Small intestine (tissue), 7 donors: Measurements from ENCODE around the gene SEMA4D. TPM values are rescaled to one million over a fixed set of nuclear protein-coding genes. Genes with fewer than 3 reads are reported as not detected.
"Not testable (repeated sequence)": the region's sequence is repeated elsewhere in the genome, so short reads cannot be mapped to it uniquely, and the experiment has no call there.

Source experiments
- DNase-seq, 2 donors: peaks; one replicate each; pipeline versions ENCODE4 v3.0.0 to v3.0.0-alpha.2; 2013
- FAIRE-seq: peaks from 2 replicates; lab custom pipeline; 2012; peaks lifted over from hg19 to GRCh38; lab: Jason Lieb, UNC
- H3K27ac ChIP-seq, 3 donors: one replicate each; pipeline ENCODE4 v1.5.1; 2013; ENCODE audit warnings: low read length in 2 of 3, mild to moderate bottlenecking in 2 of 3, control low read depth in 1 of 3, inconsistent platforms in 1 of 3, low read depth in 1 of 3, moderate library complexity in 1 of 3
- H3K27me3 ChIP-seq, 3 donors: one replicate each; pipeline ENCODE4 v1.6.1; 2013; ENCODE audit warnings: low read length in 3 of 3, inconsistent platforms in 1 of 3; ENCODE audit not compliant: control insufficient read depth in 3 of 3, insufficient read depth in 3 of 3
- H3K36me3 ChIP-seq, 3 donors: one replicate each; pipeline ENCODE4 v1.6.1; 2013; ENCODE audit warnings: low read length in 3 of 3, inconsistent platforms in 1 of 3, low read depth in 1 of 3, mild to moderate bottlenecking in 1 of 3, moderate library complexity in 1 of 3; ENCODE audit not compliant: control insufficient read depth in 3 of 3, insufficient read depth in 2 of 3
- H3K4me1 ChIP-seq, 3 donors: one replicate each; pipeline ENCODE4 v1.6.1; 2013; ENCODE audit warnings: low read length in 2 of 3, inconsistent platforms in 1 of 3, low read depth in 1 of 3, mild to moderate bottlenecking in 1 of 3, moderate library complexity in 1 of 3; ENCODE audit not compliant: control insufficient read depth in 3 of 3, insufficient read depth in 2 of 3
- H3K4me3 ChIP-seq, 3 donors: one replicate each; pipeline ENCODE4 v1.5.1; 2013; ENCODE audit warnings: low read length in 3 of 3, control low read depth in 1 of 3, inconsistent platforms in 1 of 3, low read depth in 1 of 3, mild to moderate bottlenecking in 1 of 3, moderate library complexity in 1 of 3
- H3K9me3 ChIP-seq, 2 donors: one replicate each; pipeline ENCODE4 v1.6.1; 2013; ENCODE audit warnings: low read depth in 1 of 2, low read length in 1 of 2; ENCODE audit not compliant: control insufficient read depth in 2 of 2, insufficient read depth in 1 of 2
- WGBS, 3 donors: extraction: QIAGEN DNeasy Blood & Tissue Kit; methylation state at CpG; one replicate each; pipeline ENCODE4 v1.1.7; 2013; 5-methylcytosine and 5-hydroxymethylcytosine counted together
- polyA plus RNA-seq, 4 donors: library from polyadenylated mRNA; stranded (reverse) in 3 of 4; unstranded in 1 of 4; fragments of 200-250 nt in 3 of 4; fragments of 120-200 nt in 1 of 4; gene quantifications; one replicate each; pipeline versions ENCODE4 v1.2.1 to v1.2.3, GENCODE V29; 2013
- donor health status: healthy with polysubstance abuse.
- donor health status: control.
- donor health status: control.
- donor health status: Bipolar disorder and iron deficiency.
- donor health status: healthy.

The SEMA4D gene
- polyA plus RNA-seq, 4 donors, result 0.67 to 29.7 (median 6.7) TPM

DNA sequence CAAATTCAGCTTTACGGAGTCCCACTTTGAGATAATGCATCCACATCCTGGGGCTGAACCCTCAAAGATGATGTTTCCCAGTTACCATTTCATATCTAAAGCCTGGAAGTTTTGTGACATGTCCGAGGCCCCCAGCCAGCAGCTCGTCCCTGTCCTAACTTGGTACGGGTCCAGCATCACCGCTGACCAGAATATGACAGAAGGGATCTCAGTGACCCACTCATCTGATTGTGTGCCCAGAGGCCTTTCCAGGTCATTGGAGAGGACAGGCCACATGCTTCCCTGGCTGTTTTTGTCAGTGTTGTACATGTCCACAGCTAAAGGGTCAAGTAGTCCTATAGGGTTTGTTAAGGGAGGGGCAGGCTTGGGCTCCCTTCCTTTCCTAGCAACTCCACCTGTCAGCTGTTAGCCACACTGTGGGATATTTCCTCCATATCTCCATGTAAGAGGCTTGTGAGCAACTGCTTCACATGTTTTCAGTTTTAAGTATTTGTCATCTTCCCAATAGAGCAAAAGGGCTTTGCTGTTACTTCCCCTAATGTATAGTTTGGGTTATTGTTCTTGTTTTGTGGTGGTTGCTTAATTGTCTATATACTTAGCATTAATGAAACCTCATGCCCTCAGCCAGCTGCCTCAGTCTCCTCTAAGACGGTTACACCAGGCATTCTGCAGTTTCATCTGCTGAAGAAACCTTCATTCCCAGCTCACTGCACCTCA lies 146.2 kb downstream of the SEMA4D start:
- Histone ChIP-seq H3K27me3 (no peaks in the 10 kb centered on the region), H3K4me3 (no peak overlapping the region), H3K9me3 (no peaks in the 10 kb centered on the region), H3K4me1 (peaks cover 0 to 5% (median 0%) of the 10 kb centered on the region in 3 donors), H3K36me3 (peaks cover 26 to 79% (median 48%) of the 10 kb centered on the region in 3 donors), H3K27ac (peak overlapping the region in 1 of 3 donors; percentile 56)
- FAIRE-seq (no peak), DNase-seq (no peak)
- 95 to 96% (median 95%) methylated on average over 6 of the region's 6 CpGs for WGBS, 3 donors

- no peak overlapping the region for H3K27ac ChIP-seq
- DNase-seq (no peak), FAIRE-seq (no peak)
- 60 to 81% (median 68%) methylated on average over 2 of the region's 2 CpGs for WGBS, 3 donors
- H3K4me3 ChIP-seq, result no peak overlapping the region
- H3K27me3 ChIP-seq, result no peaks in the 10 kb centered on the region
- peaks cover 0 to 5% (median 0%) of the 10 kb centered on the region in 3 donors for H3K4me1 ChIP-seq
- H3K9me3 ChIP-seq, result no peaks in the 10 kb centered on the region
- H3K36me3 ChIP-seq, result peaks cover 24 to 80% (median 50%) of the 10 kb centered on the region in 3 donors
These were observed 146.8 kb downstream of the SEMA4D start for GRCh38 chr9:89350988-89351557.

GRCh38 chr9:89349607-89350006 lies 148.3 kb downstream of the SEMA4D start:
- H3K27me3 ChIP-seq, result no peaks in the 10 kb centered on the region
- no peak for DNase-seq
- peaks cover 20 to 81% (median 45%) of the 10 kb centered on the region in 3 donors for H3K36me3 ChIP-seq
- H3K27ac ChIP-seq, result no peak overlapping the region
- H3K9me3 ChIP-seq, result no peaks in the 10 kb centered on the region
- WGBS, 3 donors, result 93 to 95% (median 95%) methylated on average over 6 of the region's 6 CpGs
- no peak overlapping the region for H3K4me3 ChIP-seq
- no peak for FAIRE-seq
- peaks cover 0 to 5% (median 0%) of the 10 kb centered on the region in 3 donors for H3K4me1 ChIP-seq

- no peaks in the 10 kb centered on the region for H3K27me3 ChIP-seq
- no peak for FAIRE-seq
These were observed 150.3 kb downstream of the SEMA4D start for GRCh38 chr9:89347651-89348050.

DNA sequence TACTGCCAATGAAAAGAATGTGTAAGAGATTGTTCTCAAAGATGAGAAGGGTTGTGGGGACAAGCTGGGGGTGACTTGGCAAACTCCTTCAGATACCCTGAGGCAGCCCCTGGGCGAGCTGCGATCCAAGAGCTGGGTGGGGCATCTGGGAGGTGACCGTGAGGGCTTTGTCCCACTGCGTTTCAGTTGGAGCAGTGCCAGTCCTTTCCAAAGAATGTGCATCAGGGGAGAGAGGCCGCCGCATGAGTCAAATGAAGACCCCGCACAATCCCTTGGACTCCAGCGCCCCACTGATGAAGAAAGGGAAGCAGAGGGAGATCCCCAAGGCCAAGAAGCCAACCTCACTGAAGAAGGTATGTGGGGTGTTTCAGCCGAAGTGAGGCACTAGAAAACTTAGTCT lies 151.2 kb downstream of the SEMA4D start:
- Histone ChIP-seq H3K9me3 (no peaks in the 10 kb centered on the region), H3K36me3 (peaks cover 18 to 60% (median 42%) of the 10 kb centered on the region in 3 donors), H3K4me1 (no peaks in the 10 kb centered on the region), H3K27me3 (no peaks in the 10 kb centered on the region), H3K4me3 (no peak overlapping the region), H3K27ac (no peak overlapping the region)
- no peak for FAIRE-seq
- 91 to 93% (median 91%) methylated on average over 9 of the region's 9 CpGs for WGBS, 3 donors
- no peak for DNase-seq

More at GRCh38 chr9:89347651-89348050, 150.3 kb downstream of the SEMA4D start:
- Histone ChIP-seq H3K9me3 (no peaks in the 10 kb centered on the region), H3K4me3 (no peak overlapping the region), H3K36me3 (peaks cover 14 to 68% (median 41%) of the 10 kb centered on the region in 3 donors), H3K4me1 (peaks cover 0 to 5% (median 0%) of the 10 kb centered on the region in 3 donors), H3K27ac (no peak overlapping the region)
- 92 to 100% (median 96%) methylated on average over 5 of the region's 5 CpGs for WGBS, 3 donors
- no peak for DNase-seq

- WGBS, 3 donors, result 90 to 98% (median 94%) methylated on average over 5 of the region's 5 CpGs
- no peak overlapping the region for H3K4me3 ChIP-seq
- no peak for FAIRE-seq
- H3K36me3 ChIP-seq, result peaks cover 20 to 52% (median 34%) of the 10 kb centered on the region in 3 donors
- H3K9me3 ChIP-seq, result no peaks in the 10 kb centered on the region
- DNase-seq, result no peak
- H3K27me3 ChIP-seq, result no peaks in the 10 kb centered on the region
- no peak overlapping the region for H3K27ac ChIP-seq
- H3K4me1 ChIP-seq, result no peaks in the 10 kb centered on the region
These were observed 152.4 kb downstream of the SEMA4D start for GRCh38 chr9:89345476-89345875.

GRCh38 chr9:89343812-89344211 lies 154.1 kb downstream of the SEMA4D start:
- not testable (repeated sequence) for FAIRE-seq, H3K4me3 ChIP-seq, H3K4me1 ChIP-seq, H3K27me3 ChIP-seq, H3K9me3 ChIP-seq, DNase-seq, H3K27ac ChIP-seq
- 86 to 96% (median 87%) methylated on average over 7 of the region's 7 CpGs for WGBS, 3 donors
- peaks cover 14 to 42% (median 33%) of the 10 kb centered on the region in 3 donors for H3K36me3 ChIP-seq

DNA sequence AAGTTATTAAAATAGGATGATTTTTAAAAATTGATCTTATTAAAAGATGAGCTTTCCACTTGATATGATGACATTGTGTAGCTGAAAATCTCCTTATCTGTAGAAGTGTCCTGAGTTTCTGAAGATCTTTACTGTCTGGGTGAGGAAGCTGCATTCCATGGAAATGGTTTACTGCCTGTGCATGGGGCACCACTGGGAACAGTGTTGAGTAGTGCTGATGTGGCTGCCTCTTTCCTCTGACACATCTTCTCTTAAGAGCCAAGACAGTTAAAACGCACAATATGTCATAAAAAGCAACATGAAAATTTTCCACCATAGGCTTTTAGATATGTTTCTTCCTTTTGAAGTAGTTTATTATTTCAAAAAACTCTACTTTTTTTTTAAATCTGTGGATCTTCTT lies 155.0 kb downstream of the SEMA4D start:
- WGBS, 3 donors, result 94 to 100% (median 97%) methylated on average over 1 of the region's 1 CpG
- no peaks in the 10 kb centered on the region for H3K9me3 ChIP-seq
- FAIRE-seq (no peak), DNase-seq (no peak)
- H3K27me3 ChIP-seq, result no peaks in the 10 kb centered on the region
- H3K4me1 ChIP-seq, result no peaks in the 10 kb centered on the region
- no peak overlapping the region for H3K27ac ChIP-seq
- H3K4me3 ChIP-seq, result no peak overlapping the region
- peaks cover 8 to 34% (median 29%) of the 10 kb centered on the region in 3 donors for H3K36me3 ChIP-seq
